GM18505 (cell line): ENCODE results near the gene CYP46A1.

Source experiments
- ATAC-seq: cut with Tn5 transposase; IDR thresholded peaks from one replicate; pipeline ENCODE4 v1.9.1; 2021; ENCODE audit not compliant: unreplicated experiment
- POLR2A ChIP-seq: IDR thresholded peaks from 4 replicates; pipeline ENCODE4 v1.6.1; 2011; ENCODE audit warnings: borderline replicate concordance; ENCODE audit not compliant: insufficient read depth, insufficient read length; ENCODE audit errors: extremely low read depth

Gene CYP46A1

GRCh38 chr14:99724939-99725773 is 41.1 kb downstream of the CYP46A1 start:
- no peak for TF ChIP-seq POLR2A
- no peak for ATAC-seq

GRCh38 chr14:99725774-99726537 is 41.9 kb downstream of the CYP46A1 start:
- no peak for ATAC-seq

GRCh38 chr14:99726538-99727095 is 42.5 kb downstream of the CYP46A1 start:
- TF ChIP-seq POLR2A = no peak

More at GRCh38 chr14:99725774-99726537, 41.9 kb downstream of the CYP46A1 start:
- TF ChIP-seq POLR2A = no peak

GRCh38 chr14:99727096-99727870 is 43.2 kb downstream of the CYP46A1 start:
- TF ChIP-seq POLR2A = no peak

More at GRCh38 chr14:99726538-99727095, 42.5 kb downstream of the CYP46A1 start:
- no peak for ATAC-seq

GRCh38 chr14:99728231-99728920 is 44.3 kb downstream of the CYP46A1 start:
- ATAC-seq = no peak
- TF ChIP-seq POLR2A = no peak

More at GRCh38 chr14:99727096-99727870, 43.2 kb downstream of the CYP46A1 start:
- no peak for ATAC-seq

GRCh38 chr14:99728981-99729451 is 44.9 kb downstream of the CYP46A1 start:
- no peak for TF ChIP-seq POLR2A
- no peak for ATAC-seq

- ATAC-seq = peak; percentile 67
- no peak for TF ChIP-seq POLR2A
Observed at GRCh38 chr14:99729991-99730875, 46.1 kb downstream of the CYP46A1 start.

- no peak for ATAC-seq
- TF ChIP-seq POLR2A = no peak
Observed at GRCh38 chr14:99730876-99731546, 46.9 kb downstream of the CYP46A1 start.

- no peak for ATAC-seq
- TF ChIP-seq POLR2A = no peak
Observed at GRCh38 chr14:99731547-99732435, 47.7 kb downstream of the CYP46A1 start.
